Germinal center (tissue), 1 donor: ENCODE measurements around the gene ARHGAP18.
A peak's percentile ranks its signal among the peaks of the same experiment; 100 is the strongest.

ENCODE experiments used
- DNase-seq: peaks from one replicate; pipeline ENCODE4 v3.0.0; 2012; ENCODE audit warnings: mixed read lengths, low spot score

The ARHGAP18 gene

GRCh38 chr6:129614464-129614863, 95.5 kb downstream of the ARHGAP18 start:
- DNase-seq = no peak

- no peak for DNase-seq
These were observed 97.5 kb downstream of the ARHGAP18 start for GRCh38 chr6:129612440-129612839.

DNA sequence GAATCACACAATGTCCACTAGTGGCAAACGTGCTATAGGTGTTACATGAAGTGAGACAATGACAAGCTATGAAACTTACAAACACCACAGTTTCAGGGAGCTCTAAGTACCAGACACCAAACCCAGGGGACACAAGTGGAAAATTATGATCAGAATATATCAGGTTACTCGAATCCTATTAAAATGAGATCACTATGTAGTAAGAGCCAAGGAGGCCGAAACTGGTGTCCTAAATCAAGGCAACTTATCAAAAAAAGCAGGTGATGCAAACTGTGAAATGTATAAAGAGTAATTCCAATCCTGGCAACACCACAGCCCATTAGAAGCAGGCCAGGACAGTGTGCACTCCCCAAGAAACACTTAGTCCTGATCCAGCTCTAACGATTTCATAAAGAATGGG, 100.3 kb downstream of the ARHGAP18 start:
- DNase-seq = no peak

DNA sequence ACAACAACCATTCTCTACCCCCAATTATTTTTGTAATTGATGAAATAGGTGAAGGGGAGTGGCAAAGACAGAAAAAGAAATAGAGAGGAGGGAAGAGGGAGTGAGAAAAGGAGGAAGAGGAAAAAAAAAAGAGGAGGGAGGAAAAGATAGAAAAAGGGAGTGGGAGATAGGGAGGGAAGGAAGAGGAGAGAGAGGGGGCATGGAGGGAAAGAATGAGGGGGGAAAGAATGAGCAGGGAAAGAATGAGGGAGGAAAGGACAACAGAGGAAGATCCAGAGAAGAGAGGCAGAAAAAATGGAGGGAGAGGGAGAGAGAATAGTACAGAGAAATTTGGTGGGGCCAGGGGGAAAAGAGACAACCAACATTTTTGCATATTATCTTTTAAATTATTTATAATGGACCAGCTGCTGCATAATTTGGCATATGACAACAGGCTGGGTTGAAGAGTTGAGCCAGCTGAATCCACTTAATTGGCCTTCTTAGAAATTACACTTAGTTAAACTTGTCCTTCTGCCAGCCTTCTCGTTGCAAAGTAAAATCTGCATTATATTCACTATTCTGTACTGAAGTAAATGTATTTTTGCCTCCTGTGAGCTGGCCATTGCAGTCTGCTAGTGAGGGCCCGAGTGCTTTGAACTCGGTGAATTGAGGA, 101.0 kb downstream of the ARHGAP18 start:
- no peak for DNase-seq

DNA sequence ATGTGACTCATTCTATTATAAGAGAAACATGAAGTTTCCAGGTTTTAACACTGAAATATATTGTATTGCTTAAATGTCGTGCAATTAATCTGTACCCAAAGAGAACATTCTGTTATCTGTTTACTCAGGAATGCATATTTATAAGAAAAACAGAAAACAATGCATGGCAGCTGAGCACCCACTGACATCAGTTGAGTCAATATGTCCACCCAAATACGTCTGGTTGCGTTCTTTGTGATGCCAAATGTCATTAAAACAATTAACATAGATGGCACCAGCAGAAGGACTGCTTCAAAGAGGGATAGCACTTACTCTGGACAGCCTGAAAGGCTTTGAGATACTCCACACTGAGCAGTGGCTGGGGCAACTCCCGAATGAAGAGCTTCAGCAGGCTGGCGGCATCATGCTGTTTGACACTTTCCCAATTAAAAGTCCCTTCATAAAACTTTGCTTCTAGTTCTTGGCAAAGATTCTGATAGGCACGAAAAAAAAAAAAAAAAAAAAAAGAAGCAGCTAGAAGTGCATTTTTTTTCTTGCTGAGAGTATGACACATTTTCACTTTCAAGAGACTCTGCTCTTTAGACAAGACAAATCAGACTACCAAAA, 102.3 kb downstream of the ARHGAP18 start:
- no peak for DNase-seq

DNA sequence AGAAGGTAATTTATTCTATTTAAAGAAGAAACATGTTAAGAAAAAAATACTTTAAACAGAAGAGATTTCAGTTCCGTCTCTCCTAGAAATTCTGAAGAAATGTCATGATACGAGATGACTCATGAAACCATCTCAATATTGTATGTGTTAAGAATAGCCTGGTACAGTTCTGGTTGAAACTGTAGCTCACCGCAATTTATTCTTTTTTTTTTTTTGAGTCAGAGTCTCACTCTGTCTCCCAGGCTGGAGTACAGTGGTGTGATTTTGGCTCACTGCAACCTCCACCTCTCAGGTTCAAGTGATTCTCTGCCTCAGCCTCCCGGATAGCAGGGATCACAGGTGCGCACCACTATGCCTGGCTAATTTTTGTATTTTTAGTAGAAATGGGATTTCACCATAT, 103.3 kb downstream of the ARHGAP18 start:
- DNase-seq = no peak

GRCh38 chr6:129605967-129606366, 104.0 kb downstream of the ARHGAP18 start:
- DNase-seq = no peak

- DNase-seq = no peak
These were observed 104.9 kb downstream of the ARHGAP18 start for GRCh38 chr6:129605095-129605494.

- DNase-seq = no peak
These were observed 105.7 kb downstream of the ARHGAP18 start for GRCh38 chr6:129604321-129604720.

- DNase-seq = no peak
These were observed 106.2 kb downstream of the ARHGAP18 start for GRCh38 chr6:129603741-129604140.

GRCh38 chr6:129601323-129601722, 108.7 kb downstream of the ARHGAP18 start:
- DNase-seq = no peak

GRCh38 chr6:129599467-129599866, 110.5 kb downstream of the ARHGAP18 start:
- no peak for DNase-seq

- peak; percentile 51 for DNase-seq
These were observed 111.5 kb downstream of the ARHGAP18 start for GRCh38 chr6:129598244-129599187.

DNA sequence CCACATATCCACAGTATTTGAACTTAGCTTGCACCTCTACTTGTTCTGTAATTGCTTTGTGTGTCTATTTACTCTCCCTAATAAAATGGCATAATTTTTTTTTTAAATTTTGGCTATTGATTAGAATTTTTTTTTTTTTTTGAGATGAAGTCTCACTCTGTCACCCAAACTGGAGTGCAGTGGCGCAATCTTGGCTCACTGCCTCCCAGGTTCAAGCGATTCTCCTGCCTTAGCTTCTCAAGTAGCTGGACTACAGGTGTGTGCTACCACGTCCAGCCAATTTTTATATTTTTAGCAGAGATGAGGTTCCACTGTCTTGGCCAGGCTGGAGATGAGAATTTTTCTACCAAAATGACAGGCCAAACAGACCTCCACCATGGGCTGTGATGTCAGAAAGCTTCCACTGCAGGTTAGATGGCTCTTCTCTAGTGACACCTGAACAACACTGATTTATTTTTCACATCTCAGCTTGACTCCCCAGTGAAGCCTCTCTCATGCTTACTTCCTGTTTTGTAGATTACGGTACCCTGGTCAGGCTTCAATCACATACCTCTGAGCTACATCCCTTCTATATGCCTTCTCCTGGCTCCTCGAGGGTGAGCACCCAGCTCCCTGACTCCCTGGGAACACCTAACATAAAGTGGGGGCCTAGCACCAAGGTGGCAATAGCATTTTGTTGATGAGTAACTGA, 112.8 kb downstream of the ARHGAP18 start:
- no peak for DNase-seq

- no peak for DNase-seq
These were observed 113.5 kb downstream of the ARHGAP18 start for GRCh38 chr6:129596522-129596921.

DNA sequence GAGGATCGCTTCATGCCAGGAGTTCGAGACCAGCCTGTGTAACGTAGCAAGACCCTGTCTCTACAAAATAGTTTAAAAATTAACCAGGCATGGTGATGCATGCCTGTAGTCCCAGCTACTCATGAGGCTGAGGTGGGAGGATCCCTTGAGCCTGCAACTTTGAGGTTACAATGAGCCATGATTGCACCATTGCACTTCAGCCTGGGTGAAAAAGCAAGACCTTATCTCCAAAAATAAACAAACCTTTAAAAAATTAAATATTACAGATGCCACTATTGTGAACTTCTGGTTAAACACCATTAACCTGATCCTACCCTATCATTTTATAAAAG, 116.8 kb downstream of the ARHGAP18 start:
- no peak for DNase-seq

- DNase-seq = no peak
These were observed 117.3 kb downstream of the ARHGAP18 start for GRCh38 chr6:129592516-129593232.

DNA sequence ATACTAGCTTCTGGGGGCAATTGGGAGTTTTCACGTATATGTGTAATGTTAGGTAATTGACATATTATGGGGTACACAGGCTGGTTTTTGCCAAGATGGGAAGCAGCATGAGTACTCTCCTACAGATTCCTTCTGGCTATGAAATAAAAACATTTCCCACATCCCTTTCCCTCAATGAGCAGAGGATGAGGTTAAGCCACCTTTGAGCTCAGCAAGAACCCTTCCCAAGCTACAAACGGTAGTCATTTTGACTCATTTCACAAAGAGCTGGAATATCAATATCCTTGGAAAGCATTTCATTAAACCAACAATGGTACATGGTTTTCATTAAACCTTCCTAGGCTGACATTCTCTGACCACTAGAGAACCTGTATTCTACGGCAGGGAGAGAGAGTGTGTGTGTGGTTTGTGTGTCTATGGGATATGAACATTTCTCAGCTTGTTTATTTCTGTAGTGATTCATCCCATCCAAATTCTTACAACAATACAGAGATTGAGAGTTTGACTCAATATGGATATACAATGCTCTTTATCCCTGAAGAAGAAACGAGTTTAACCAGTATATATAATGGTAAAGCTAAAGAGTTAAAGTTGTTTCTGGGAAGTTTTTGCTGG, 119.5 kb downstream of the ARHGAP18 start:
- DNase-seq = no peak

- DNase-seq = no peak
These were observed 123.2 kb downstream of the ARHGAP18 start for GRCh38 chr6:129586815-129587214.

GRCh38 chr6:129583866-129584265, 126.1 kb downstream of the ARHGAP18 start:
- DNase-seq = no peak

- DNase-seq = no peak
These were observed 131.7 kb downstream of the ARHGAP18 start for GRCh38 chr6:129578315-129578714.
